ENCODE results near the gene NUB1.

The NUB1 gene

DNA sequence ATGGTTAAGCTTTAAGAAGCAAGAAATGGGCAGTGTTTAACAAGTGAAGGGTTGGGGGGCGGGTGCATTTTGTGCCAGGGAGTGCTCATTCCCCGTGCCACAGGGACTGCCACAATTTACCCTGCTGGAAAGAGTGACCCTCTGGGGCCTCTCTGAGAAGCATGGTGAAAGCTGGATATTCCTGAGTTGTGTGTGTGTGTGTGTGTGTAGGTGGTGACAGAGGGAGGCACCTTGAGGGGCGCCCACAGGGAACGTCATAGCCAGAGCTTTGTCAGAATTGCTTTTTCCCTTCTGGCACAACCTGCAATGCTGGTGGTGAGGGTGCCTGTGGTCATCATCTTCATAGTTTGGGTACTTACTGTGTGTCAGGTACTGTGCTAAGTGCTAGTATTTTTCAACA lies 70.7 kb downstream of the NUB1 start:
- Histone ChIP-seq H3K4me3 (ENCODE audit: low read depth, low read length) (no peak overlapping the region), H3K27ac (no peak overlapping the region), H3K36me3 (no peaks in the 10 kb centered on the region), H3K9me3 (ENCODE audit: severe bottlenecking) (no peaks in the 10 kb centered on the region), H3K27me3 (ENCODE audit: insufficient read depth, low read depth, severe bottlenecking) (peaks cover 12% of the 10 kb centered on the region)
- TF ChIP-seq, protein P1, sequence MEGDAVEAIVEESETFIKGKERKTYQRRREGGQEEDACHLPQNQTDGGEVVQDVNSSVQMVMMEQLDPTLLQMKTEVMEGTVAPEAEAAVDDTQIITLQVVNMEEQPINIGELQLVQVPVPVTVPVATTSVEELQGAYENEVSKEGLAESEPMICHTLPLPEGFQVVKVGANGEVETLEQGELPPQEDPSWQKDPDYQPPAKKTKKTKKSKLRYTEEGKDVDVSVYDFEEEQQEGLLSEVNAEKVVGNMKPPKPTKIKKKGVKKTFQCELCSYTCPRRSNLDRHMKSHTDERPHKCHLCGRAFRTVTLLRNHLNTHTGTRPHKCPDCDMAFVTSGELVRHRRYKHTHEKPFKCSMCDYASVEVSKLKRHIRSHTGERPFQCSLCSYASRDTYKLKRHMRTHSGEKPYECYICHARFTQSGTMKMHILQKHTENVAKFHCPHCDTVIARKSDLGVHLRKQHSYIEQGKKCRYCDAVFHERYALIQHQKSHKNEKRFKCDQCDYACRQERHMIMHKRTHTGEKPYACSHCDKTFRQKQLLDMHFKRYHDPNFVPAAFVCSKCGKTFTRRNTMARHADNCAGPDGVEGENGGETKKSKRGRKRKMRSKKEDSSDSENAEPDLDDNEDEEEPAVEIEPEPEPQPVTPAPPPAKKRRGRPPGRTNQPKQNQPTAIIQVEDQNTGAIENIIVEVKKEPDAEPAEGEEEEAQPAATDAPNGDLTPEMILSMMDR (IDR thresholded peaks at IDR 0.05; ENCODE audit: low read depth, low read length), result no peak
- no peak for DNase-seq

DNA sequence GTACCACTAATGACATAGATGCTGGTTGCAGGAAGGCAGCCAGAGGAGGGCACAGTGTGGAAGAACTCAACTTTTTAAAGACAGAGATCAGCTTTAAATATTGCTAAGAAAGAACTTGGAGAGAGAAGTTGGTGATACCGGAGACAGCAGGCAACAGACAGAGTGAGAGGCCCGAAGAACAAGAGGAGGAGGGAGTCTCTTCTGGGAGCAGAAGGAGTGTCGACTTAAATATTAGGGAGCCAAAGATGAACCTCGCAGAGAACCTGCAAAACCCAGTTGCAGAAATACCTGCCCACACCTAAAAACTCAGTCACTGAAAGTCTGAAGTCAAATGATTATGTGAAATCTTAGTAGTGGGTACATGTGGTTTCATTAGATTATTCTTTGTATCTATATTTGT lies 71.6 kb downstream of the NUB1 start:
- H3K27ac ChIP-seq, result no peak overlapping the region
- no peaks in the 10 kb centered on the region for H3K36me3 ChIP-seq
- no peak overlapping the region for H3K4me3 ChIP-seq (ENCODE audit: low read depth, low read length)
- H3K9me3 ChIP-seq (ENCODE audit: severe bottlenecking), result no peaks in the 10 kb centered on the region
- TF ChIP-seq, protein P1 (IDR thresholded peaks at IDR 0.05; ENCODE audit: low read depth, low read length), result no peak
- H3K27me3 ChIP-seq (ENCODE audit: insufficient read depth, low read depth, severe bottlenecking), result peaks cover 12% of the 10 kb centered on the region
- no peak for DNase-seq

DNA sequence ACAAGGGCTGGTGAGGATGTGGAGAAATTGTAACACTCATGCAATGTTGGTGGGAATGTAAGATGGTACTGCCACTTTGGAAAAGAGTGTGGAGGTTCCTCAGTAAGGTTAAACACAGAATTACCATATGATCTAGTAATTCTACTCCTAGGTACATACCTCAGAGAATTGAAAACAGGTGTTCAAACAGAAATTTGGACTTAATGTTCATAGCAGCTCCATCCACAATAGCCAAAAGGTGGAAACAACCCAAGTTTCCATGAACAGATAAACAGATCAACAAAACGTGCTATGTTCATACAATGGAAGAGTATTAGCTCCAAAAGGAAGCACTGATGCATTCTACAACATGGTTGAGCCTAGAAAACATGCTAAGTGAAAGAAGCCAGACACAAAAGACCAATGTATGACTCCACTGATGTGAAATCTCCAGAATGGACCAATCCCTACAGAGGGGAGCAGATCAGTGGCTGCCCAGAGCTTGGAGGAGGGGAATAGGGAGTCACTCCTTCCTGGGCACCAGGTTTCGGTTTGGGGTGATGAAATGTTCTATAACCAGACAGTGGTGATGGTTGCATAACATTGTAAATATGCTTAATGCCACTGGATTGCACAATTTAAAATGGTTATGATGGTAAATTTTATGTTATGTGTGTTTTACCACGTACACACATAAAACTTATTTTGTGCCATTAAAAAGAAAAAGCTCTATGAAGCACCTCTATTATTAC lies 73.9 kb downstream of the NUB1 start:
- Histone ChIP-seq H3K4me3 (ENCODE audit: low read depth, low read length) (no peak overlapping the region), H3K9me3 (ENCODE audit: severe bottlenecking) (no peaks in the 10 kb centered on the region), H3K27ac (no peak overlapping the region), H3K27me3 (ENCODE audit: insufficient read depth, low read depth, severe bottlenecking) (no peaks in the 10 kb centered on the region), H3K36me3 (no peaks in the 10 kb centered on the region)
- no peak for DNase-seq
- TF ChIP-seq, protein P1 (IDR thresholded peaks at IDR 0.05; ENCODE audit: low read depth, low read length), result no peak

DNA sequence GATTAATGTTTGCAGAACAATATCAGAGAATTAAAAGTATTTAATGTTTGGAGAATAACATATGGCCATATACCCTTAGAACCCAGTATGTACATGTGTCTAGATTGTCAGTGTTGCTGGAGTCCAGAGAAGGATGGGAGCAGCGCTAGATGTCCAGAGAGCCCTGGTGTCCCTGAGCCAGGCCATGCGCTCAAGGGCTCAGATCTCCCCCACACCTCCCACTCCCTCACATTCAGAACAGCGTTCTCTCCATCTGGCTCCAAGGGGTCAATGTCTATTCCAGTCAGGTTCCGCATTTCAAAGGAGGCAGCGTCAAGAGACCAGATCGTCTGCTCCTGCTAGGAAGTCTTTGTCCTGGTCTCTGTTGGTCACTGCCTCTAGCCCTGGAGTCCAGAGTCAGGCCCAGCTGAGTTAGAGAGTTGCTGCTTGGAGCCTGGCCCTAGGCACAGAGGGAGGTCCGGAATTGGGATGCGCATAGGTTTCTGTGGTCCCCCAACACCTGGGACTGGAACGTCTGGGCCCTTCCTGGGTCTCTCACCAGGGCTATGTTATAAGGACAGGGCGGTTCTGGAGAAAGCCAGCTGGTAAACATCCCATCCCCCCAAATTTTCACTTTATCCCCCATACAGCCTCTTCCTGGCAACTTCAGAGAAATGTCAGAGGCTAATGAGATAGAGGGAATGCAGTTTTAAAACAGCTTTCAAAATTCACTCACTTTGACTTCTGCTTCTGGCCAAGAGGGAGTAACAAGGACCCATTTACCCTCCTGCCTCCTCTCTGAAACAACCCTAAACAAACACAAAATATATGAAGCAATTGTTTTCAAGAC lies 74.7 kb downstream of the NUB1 start:
- Histone ChIP-seq H3K27ac (no peak overlapping the region), H3K4me3 (ENCODE audit: low read depth, low read length) (no peak overlapping the region), H3K36me3 (no peaks in the 10 kb centered on the region), H3K9me3 (ENCODE audit: severe bottlenecking) (no peaks in the 10 kb centered on the region), H3K27me3 (ENCODE audit: insufficient read depth, low read depth, severe bottlenecking) (no peaks in the 10 kb centered on the region)
- DNase-seq, result no peak
- TF ChIP-seq, protein P1 (IDR thresholded peaks at IDR 0.05; ENCODE audit: low read depth, low read length), result no peak

DNA sequence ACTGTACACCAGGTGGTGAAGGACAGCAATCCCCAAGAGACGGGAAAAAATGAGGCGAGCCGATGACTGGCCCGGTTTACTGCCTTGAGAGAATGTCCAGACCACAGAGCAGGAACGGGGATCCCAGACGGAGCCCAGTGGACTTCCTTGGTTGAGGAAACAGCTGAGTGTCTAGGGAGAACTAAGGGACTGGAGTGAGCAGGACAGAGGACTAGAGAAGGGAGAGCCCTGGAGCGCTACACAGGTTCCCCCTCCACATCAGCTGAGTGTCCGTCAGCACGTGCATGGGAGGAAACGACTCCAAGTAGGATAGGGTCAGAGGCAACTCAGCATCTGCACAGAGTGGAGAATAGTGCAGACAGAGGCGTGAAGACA lies 75.3 kb downstream of the NUB1 start:
- Histone ChIP-seq H3K27ac (no peak overlapping the region), H3K4me3 (ENCODE audit: low read depth, low read length) (no peak overlapping the region), H3K9me3 (ENCODE audit: severe bottlenecking) (no peaks in the 10 kb centered on the region), H3K27me3 (ENCODE audit: insufficient read depth, low read depth, severe bottlenecking) (no peaks in the 10 kb centered on the region), H3K36me3 (no peaks in the 10 kb centered on the region)
- TF ChIP-seq, protein P1 (IDR thresholded peaks at IDR 0.05; ENCODE audit: low read depth, low read length), result no peak
- DNase-seq, result no peak
